ENCODE data around the gene FOCAD. TPM values are rescaled to one million over a fixed set of nuclear protein-coding genes. Genes with fewer than 3 reads are reported as not detected.
"Not testable (repeated sequence)": the region's sequence is repeated elsewhere in the genome, so short reads cannot be mapped to it uniquely, and the experiment has no call there.

The FOCAD gene
- total RNA-seq, 1 experiment from 2014 or later, result 23.8 TPM

GRCh38 chr9:20649381-20649780, 34.7 kb upstream of the FOCAD start:
- H3K27ac Mint-ChIP-seq (ENCODE audit: unreplicated experiment), result no peak overlapping the region
- H3K27me3 Mint-ChIP-seq (ENCODE audit: unreplicated experiment), result no peaks in the 10 kb centered on the region
- BruUV-seq (replicated peaks), result no TSS peak
- H3K4me1 Mint-ChIP-seq (ENCODE audit: low read depth, unreplicated experiment), result no peaks in the 10 kb centered on the region
- no peak overlapping the region for H3K4me3 Mint-ChIP-seq (ENCODE audit: low read depth, unreplicated experiment)
- intact Hi-C loops (cut with micrococcal nuclease; ENCODE audit: unreplicated experiment), result no loop called here
- no peak for TF ChIP-seq CTCF (IDR thresholded peaks at IDR 0.05; ENCODE audit: unreplicated experiment)
- H3K36me3 Mint-ChIP-seq (ENCODE audit: insufficient read depth, unreplicated experiment), result no peaks in the 10 kb centered on the region
- CTCF ChIA-PET, result no interaction called here
- no peak for DNase-seq
- no peaks in the 10 kb centered on the region for H3K9me3 Mint-ChIP-seq (ENCODE audit: low read depth, unreplicated experiment)

- intact Hi-C loops (cut with micrococcal nuclease; ENCODE audit: unreplicated experiment), result no loop called here
- CTCF ChIA-PET, result interaction anchor here (0.5 kb wide), 1 partner anchor 13 kb away, joined by 6 read pairs; no protein-coding TSS in a partner anchor
These were observed 33.7 kb upstream of the FOCAD start for GRCh38 chr9:20650313-20650712.

GRCh38 chr9:20650750-20651299, 33.2 kb upstream of the FOCAD start:
- CTCF ChIA-PET, result no interaction called here
- H3K27ac Mint-ChIP-seq (ENCODE audit: unreplicated experiment), result no peak overlapping the region
- no peaks in the 10 kb centered on the region for H3K27me3 Mint-ChIP-seq (ENCODE audit: unreplicated experiment)
- intact Hi-C loops (cut with micrococcal nuclease; ENCODE audit: unreplicated experiment), result no loop called here
- H3K4me3 Mint-ChIP-seq (ENCODE audit: low read depth, unreplicated experiment), result no peak overlapping the region
- no peaks in the 10 kb centered on the region for H3K4me1 Mint-ChIP-seq (ENCODE audit: low read depth, unreplicated experiment)
- BruUV-seq (replicated peaks), result no TSS peak
- no peaks in the 10 kb centered on the region for H3K36me3 Mint-ChIP-seq (ENCODE audit: insufficient read depth, unreplicated experiment)
- no peaks in the 10 kb centered on the region for H3K9me3 Mint-ChIP-seq (ENCODE audit: low read depth, unreplicated experiment)
- no peak for DNase-seq
- TF ChIP-seq CTCF (IDR thresholded peaks at IDR 0.05; ENCODE audit: unreplicated experiment), result no peak

More at GRCh38 chr9:20650313-20650712, 33.7 kb upstream of the FOCAD start:
- no peak for TF ChIP-seq CTCF (IDR thresholded peaks at IDR 0.05; ENCODE audit: unreplicated experiment)
- Mint-ChIP-seq H3K27me3 (ENCODE audit: unreplicated experiment) (no peaks in the 10 kb centered on the region), H3K4me3 (ENCODE audit: low read depth, unreplicated experiment) (no peak overlapping the region), H3K36me3 (ENCODE audit: insufficient read depth, unreplicated experiment) (no peaks in the 10 kb centered on the region), H3K27ac (ENCODE audit: unreplicated experiment) (no peak overlapping the region), H3K4me1 (ENCODE audit: low read depth, unreplicated experiment) (no peaks in the 10 kb centered on the region), H3K9me3 (ENCODE audit: low read depth, unreplicated experiment) (no peaks in the 10 kb centered on the region)
- no peak for DNase-seq
- no TSS peak for BruUV-seq (replicated peaks)

GRCh38 chr9:20651939-20652338, 32.1 kb upstream of the FOCAD start:
- intact Hi-C loops (cut with micrococcal nuclease; ENCODE audit: unreplicated experiment), result no loop called here
- Mint-ChIP-seq H3K4me3 (ENCODE audit: low read depth, unreplicated experiment) (no peak overlapping the region), H3K9me3 (ENCODE audit: low read depth, unreplicated experiment) (no peaks in the 10 kb centered on the region), H3K36me3 (ENCODE audit: insufficient read depth, unreplicated experiment) (no peaks in the 10 kb centered on the region), H3K4me1 (ENCODE audit: low read depth, unreplicated experiment) (no peaks in the 10 kb centered on the region), H3K27me3 (ENCODE audit: unreplicated experiment) (no peaks in the 10 kb centered on the region), H3K27ac (ENCODE audit: unreplicated experiment) (no peak overlapping the region)
- no peak for DNase-seq
- CTCF ChIA-PET, result no interaction called here
- TF ChIP-seq CTCF (IDR thresholded peaks at IDR 0.05; ENCODE audit: unreplicated experiment), result no peak
- BruUV-seq (replicated peaks), result no TSS peak

GRCh38 chr9:20658246-20658667, 25.8 kb upstream of the FOCAD start:
- intact Hi-C loops (cut with micrococcal nuclease; ENCODE audit: unreplicated experiment); BruUV-seq (replicated peaks); H3K27me3 Mint-ChIP-seq (ENCODE audit: unreplicated experiment); H3K4me1 Mint-ChIP-seq (ENCODE audit: low read depth, unreplicated experiment); CTCF ChIA-PET; H3K4me3 Mint-ChIP-seq (ENCODE audit: low read depth, unreplicated experiment); H3K9me3 Mint-ChIP-seq (ENCODE audit: low read depth, unreplicated experiment); H3K36me3 Mint-ChIP-seq (ENCODE audit: insufficient read depth, unreplicated experiment): not testable (repeated sequence)
- DNase-seq, result peak; percentile 40
- peak overlapping the region; percentile 46 for H3K27ac Mint-ChIP-seq (ENCODE audit: unreplicated experiment)

Measured in Calu3 (cell line).